Hematopoietic multipotent progenitor cell (in vitro differentiated cells): ENCODE data around the gene TRAPPC3. TPM values are rescaled to one million over a fixed set of nuclear protein-coding genes. Genes with fewer than 3 reads are reported as not detected.
"Not testable (repeated sequence)": the region's sequence is repeated elsewhere in the genome, so short reads cannot be mapped to it uniquely, and the experiment has no call there.

Experiments
- DNase-seq, 3 donors: peaks; one replicate each; pipeline ENCODE4 v3.0.0-alpha.2; 2011 to 2015; ENCODE audit warnings: low read depth in 2 of 3, low spot score in 2 of 3
- total RNA-seq: library from RNA; depleted of rRNA; stranded (reverse); fragments of >200 nt; gene quantifications from one replicate; pipeline ENCODE4 v1.2.3, GENCODE V29; 2012

Gene TRAPPC3
- total RNA-seq, 1 donor, result 40.1 TPM

GRCh38 chr1:36166938-36167905, 17.9 kb upstream of the TRAPPC3 start:
- no peak for DNase-seq

GRCh38 chr1:36166136-36166535, 16.9 kb upstream of the TRAPPC3 start:
- no peak for DNase-seq

GRCh38 chr1:36165145-36165544, 15.9 kb upstream of the TRAPPC3 start:
- DNase-seq, result no peak

- DNase-seq, result no peak
Measured at GRCh38 chr1:36164361-36164760, 15.1 kb upstream of the TRAPPC3 start.

GRCh38 chr1:36163426-36163825, 14.1 kb upstream of the TRAPPC3 start:
- DNase-seq, result no peak

GRCh38 chr1:36162680-36163239, 13.5 kb upstream of the TRAPPC3 start:
- no peak for DNase-seq

GRCh38 chr1:36161641-36162531, 12.6 kb upstream of the TRAPPC3 start:
- peak in 1 of 3 donors; percentile 52 for DNase-seq

- peak in 2 of 3 donors; percentile 72 to 84 for DNase-seq
Measured at GRCh38 chr1:36160949-36161485, 11.7 kb upstream of the TRAPPC3 start.

GRCh38 chr1:36160388-36160948, 11.2 kb upstream of the TRAPPC3 start:
- DNase-seq, result peak in 1 of 3 donors; percentile 7

- DNase-seq, result no peak
Measured at GRCh38 chr1:36159614-36160387, 10.5 kb upstream of the TRAPPC3 start.

GRCh38 chr1:36158827-36159252, 9.6 kb upstream of the TRAPPC3 start:
- DNase-seq, result not testable (repeated sequence)

GRCh38 chr1:36157973-36158826, 8.9 kb upstream of the TRAPPC3 start:
- DNase-seq, result no peak

GRCh38 chr1:36157115-36157903, 8.0 kb upstream of the TRAPPC3 start:
- no peak for DNase-seq

- DNase-seq, result peak in 1 of 3 donors; percentile 62
Measured at GRCh38 chr1:36156329-36157114, 7.2 kb upstream of the TRAPPC3 start.

GRCh38 chr1:36155408-36156328, 6.4 kb upstream of the TRAPPC3 start, which contains the start of gene MAP7D1:
TSS of gene MAP7D1 (plus strand) at chr1:36156160. CDS start at chr1:36156418, 258 bp downstream.
- DNase-seq, result peak; percentile 70 to 92 (median 90)
